HCT116 (cell line): ENCODE measurements around the gene MRGPRX2. TPM values are rescaled to one million over a fixed set of nuclear protein-coding genes. Genes with fewer than 3 reads are reported as not detected.

Source experiments
- ATAC-seq: fragments of 200-7000 bp; cut with Tn5 transposase; 2 replicates; pipeline ENCODE4 v1.9.1; 2020; ENCODE audit warnings: mild to moderate bottlenecking, moderate library complexity
- BruUV-seq: library from RNA; stranded (reverse); fragments of 400-500 nt; replicated peaks from 2 replicates; lab custom pipeline; 2021; lab: Mats Ljungman, UMichigan
- CTCF ChIA-PET: fragments of 300-600 bp; sonication (Branson Sonifier 250); formaldehyde crosslinking; loops from one replicate; lab custom pipeline; 2021; ENCODE audit warnings: antibody characterized with exemption; lab: Charles Lee
- POLR2A ChIA-PET: fragments of 300-600, 350-600 bp; sonication (Branson Sonifier 250); formaldehyde crosslinking; loops from one replicate; lab custom pipeline; 2021; ENCODE audit warnings: antibody characterized with exemption; lab: Charles Lee
- RAD21 ChIA-PET, 2 experiments: fragments of 300-600 bp; sonication (Branson Sonifier 250); formaldehyde crosslinking; loops; one replicate each; lab custom pipeline; 2023; ENCODE audit warnings: low total read pairs in 2 of 2; ENCODE audit not compliant: uncharacterized antibody in 2 of 2, unreplicated experiment in 2 of 2, low non-redundant PET in 1 of 2; lab: Charles Lee
- DNase-seq: peaks from one replicate; pipeline ENCODE4 v3.0.0-alpha.2; 2010; ENCODE audit warnings: low read depth, low spot score
- H2AFZ ChIP-seq: fragments of 200-600 bp; shearing (Covaris generic), sonication (generic); 2 replicates; pipeline ENCODE4 v1.6.1; 2017; ENCODE audit warnings: low read depth, mixed run types, mixed read lengths, antibody characterized with exemption, low read length; ENCODE audit not compliant: poor library complexity, severe bottlenecking
- H3K27ac ChIP-seq: 2 replicates; pipeline ENCODE4 v1.5.1; 2012; ENCODE audit warnings: low read depth, low read length
- H3K27me3 ChIP-seq: fragments of 200-600 bp; sonication (generic); 2 replicates; pipeline ENCODE4 v1.6.1; 2016; ENCODE audit warnings: mixed run types, low read length, mixed read lengths; ENCODE audit not compliant: insufficient read depth
- H3K36me3 ChIP-seq, 2 experiments: fragments of 200-500 bp in 1 of 2; fragments of 200-600 bp in 1 of 2; sonication (Bioruptor generic) in 1 of 2; sonication (generic) in 1 of 2; 2 replicates each; pipeline versions ENCODE4 v1.5.1 to v1.6.1; 2014 to 2016; ENCODE audit warnings: low read length in 2 of 2, inconsistent platforms in 1 of 2, mixed read lengths in 1 of 2, mixed run types in 1 of 2; ENCODE audit not compliant: insufficient read depth in 2 of 2, control insufficient read depth in 1 of 2
- H3K4me1 ChIP-seq, 2 experiments: fragments of 200-600 bp in 1 of 2; sonication (generic) in 1 of 2; 2 replicates each; pipeline versions ENCODE4 v1.5.1 to v1.6.1; 2012 to 2017; ENCODE audit warnings: low read length in 2 of 2, inconsistent platforms in 1 of 2, mild to moderate bottlenecking in 1 of 2, mixed read lengths in 1 of 2, mixed run types in 1 of 2, moderate library complexity in 1 of 2; ENCODE audit not compliant: insufficient read depth in 2 of 2, control insufficient read depth in 1 of 2
- H3K4me2 ChIP-seq: fragments of 200-600 bp; sonication (generic); 2 replicates; pipeline ENCODE4 v1.6.1; 2017; ENCODE audit warnings: mixed run types, low read length, mixed read lengths
- H3K4me3 ChIP-seq, 2 experiments: fragments of 200-600 bp in 1 of 2; sonication (generic) in 1 of 2; replicated peaks in 1 of 2; 2 replicates each; pipeline ENCODE4 v1.5.1; 2011 to 2016; ENCODE audit warnings: low read length in 2 of 2, control low read depth in 1 of 2, low read depth in 1 of 2, mild to moderate bottlenecking in 1 of 2, mixed read lengths in 1 of 2, mixed run types in 1 of 2
- H3K79me2 ChIP-seq: fragments of 200-600 bp; sonication (generic); 2 replicates; pipeline ENCODE4 v1.6.1; 2017; ENCODE audit warnings: mild to moderate bottlenecking, mixed run types, low read length, moderate library complexity, mixed read lengths; ENCODE audit not compliant: insufficient read depth
- H3K9ac ChIP-seq: fragments of 200-600 bp; sonication (generic); 2 replicates; pipeline ENCODE4 v1.6.1; 2016; ENCODE audit warnings: low read length, mixed read lengths
- H3K9me2 ChIP-seq: fragments of 200-600 bp; sonication (generic), shearing (Covaris generic); 2 replicates; pipeline ENCODE4 v1.6.1; 2017; ENCODE audit warnings: mixed run types, mild to moderate bottlenecking, moderate library complexity; ENCODE audit not compliant: insufficient read depth
- H3K9me3 ChIP-seq, 2 experiments: fragments of 200-500 bp in 1 of 2; fragments of 200-600 bp in 1 of 2; sonication (Bioruptor generic) in 1 of 2; sonication (generic) in 1 of 2; 2 replicates each; pipeline ENCODE4 v1.6.1; 2014 to 2017; ENCODE audit warnings: low read length in 2 of 2, mixed read lengths in 2 of 2, inconsistent platforms in 1 of 2, low read depth in 1 of 2, mild to moderate bottlenecking in 1 of 2, mixed run types in 1 of 2, moderate library complexity in 1 of 2; ENCODE audit not compliant: control insufficient read depth in 1 of 2, insufficient read depth in 1 of 2
- H4K20me1 ChIP-seq: fragments of 200-600 bp; sonication (generic), shearing (Covaris generic); 2 replicates; pipeline ENCODE4 v1.6.1; 2017; ENCODE audit warnings: mixed run types, mild to moderate bottlenecking, moderate library complexity; ENCODE audit not compliant: insufficient read depth
- CBX3 ChIP-seq: IDR thresholded peaks from 2 replicates; pipeline ENCODE4 v1.6.1; 2012; ENCODE audit warnings: low read depth
- CEBPB ChIP-seq: IDR thresholded peaks from 2 replicates; pipeline ENCODE4 v1.6.1; 2012; ENCODE audit warnings: low read depth
- CTCF ChIP-seq, 3 experiments: fragments of 200-600 bp in 1 of 3; sonication (generic) in 1 of 3; IDR thresholded peaks in 2 of 3; conservative IDR thresholded peaks in 1 of 3; 2 replicates each; pipeline ENCODE4 v1.5.1; 2012 to 2017; ENCODE audit warnings: low read depth in 2 of 3, low read length in 2 of 3, antibody characterized with exemption in 1 of 3, borderline replicate concordance in 1 of 3, control low read depth in 1 of 3, mild to moderate bottlenecking in 1 of 3, mixed read lengths in 1 of 3, mixed run types in 1 of 3, moderate library complexity in 1 of 3; ENCODE audit not compliant: insufficient read depth in 1 of 3
- EGR1 ChIP-seq: IDR thresholded peaks from 2 replicates; pipeline ENCODE4 v1.6.1; 2012; ENCODE audit warnings: low read depth
- ELF1 ChIP-seq: IDR thresholded peaks from 2 replicates; pipeline ENCODE4 v1.6.1; 2012; ENCODE audit warnings: low read depth, borderline replicate concordance
- EZH2phosphoT487 ChIP-seq: fragments of 200-600 bp; IDR thresholded peaks from 2 replicates; pipeline ENCODE4 v1.6.1; 2018; ENCODE audit warnings: antibody characterized with exemption, borderline replicate concordance
- FOSL1 ChIP-seq: IDR thresholded peaks from 2 replicates; pipeline ENCODE4 v1.6.1; 2012; ENCODE audit warnings: low read depth
- POLR2A ChIP-seq: IDR thresholded peaks from 2 replicates; pipeline ENCODE4 v1.7.0; 2011; ENCODE audit warnings: borderline replicate concordance; ENCODE audit not compliant: insufficient read depth, insufficient read length; ENCODE audit errors: extremely low read depth
- POLR2AphosphoS5 ChIP-seq: IDR thresholded peaks from 2 replicates; pipeline ENCODE4 v1.6.1; 2011; ENCODE audit warnings: mild to moderate bottlenecking, low read depth, low read length, moderate library complexity
- SIN3A ChIP-seq: IDR thresholded peaks from 2 replicates; pipeline ENCODE4 v1.6.1; 2012; ENCODE audit warnings: low read depth
- SP1 ChIP-seq: IDR thresholded peaks from 2 replicates; pipeline ENCODE4 v1.6.1; 2012; ENCODE audit warnings: low read depth
- YY1 ChIP-seq: IDR thresholded peaks from 2 replicates; pipeline ENCODE4 v1.6.1; 2011; ENCODE audit warnings: low read length, low read depth, moderate library complexity, mild to moderate bottlenecking; ENCODE audit not compliant: insufficient replicate concordance; ENCODE audit errors: extremely low read depth
- ZBTB33 ChIP-seq: IDR thresholded peaks from 2 replicates; pipeline ENCODE4 v1.6.1; 2011; ENCODE audit warnings: mild to moderate bottlenecking, low read length, moderate library complexity; ENCODE audit not compliant: insufficient replicate concordance; ENCODE audit errors: extremely low read depth
- ZNF274 ChIP-seq: fragments of 200-500 bp; sonication (Bioruptor generic); IDR thresholded peaks from 2 replicates; pipeline ENCODE4 v1.6.1; 2014; ENCODE audit warnings: mild to moderate bottlenecking, low read depth, low read length, inconsistent platforms
- intact Hi-C: fragments of 100-400 bp; cut with micrococcal nuclease; formaldehyde crosslinking; loops from 2 replicates; pipeline ENCODE4 v1.10.0; 2022
- total RNA-seq: library from RNA; stranded (reverse); gene quantifications from one replicate; pipeline ENCODE4 v1.2.1, GENCODE V29; 2021; ENCODE audit not compliant: unreplicated experiment

The MRGPRX2 gene
- total RNA-seq, 1 experiment from 2014 or later = not detected

GRCh38 chr11:19100885-19101284 lies 40.4 kb upstream of the MRGPRX2 start:
- Histone ChIP-seq H3K27me3 (no peaks in the 10 kb centered on the region), H3K9me3 (peaks cover 0 to 4% of the 10 kb centered on the region in 2 experiments; a peak in 1 of 4 replicates), H3K27ac (no peak overlapping the region), H3K79me2 (no peaks in the 10 kb centered on the region), H4K20me1 (no peaks in the 10 kb centered on the region), H3K4me1 (no peaks in the 10 kb centered on the region), H3K36me3 (no peaks in the 10 kb centered on the region), H3K9ac (no peak overlapping the region), H3K9me2 (no peaks in the 10 kb centered on the region), H2AFZ (no peak overlapping the region), H3K4me3 (no peak overlapping the region), H3K4me2 (no peak overlapping the region)
- RAD21 ChIA-PET = no interaction called here
- POLR2A ChIA-PET = no interaction called here
- intact Hi-C loops = no loop called here
- BruUV-seq = no TSS peak
- CTCF ChIA-PET = no interaction called here
- DNase-seq = no peak
- no peak for ATAC-seq
- TF ChIP-seq YY1 = no peak
- no peak for TF ChIP-seq POLR2A
- no peak for TF ChIP-seq SIN3A
- no peak for TF ChIP-seq CTCF (IDR thresholded peaks at IDR 0.05 in 2 of 3, conservative IDR thresholded peaks at IDR 0.05 in 1 of 3; ENCODE audit: borderline replicate concordance in 1 of 3, insufficient read depth in 1 of 3, low read depth in 2 of 3, low read length in 2 of 3)
- TF ChIP-seq SP1 = no peak
- TF ChIP-seq EGR1 = no peak
- no peak for TF ChIP-seq CBX3

GRCh38 chr11:19099093-19099492 lies 38.6 kb upstream of the MRGPRX2 start:
- no peaks in the 10 kb centered on the region for H3K9me2 ChIP-seq
- H3K4me2 ChIP-seq = no peak overlapping the region
- H3K79me2 ChIP-seq = no peaks in the 10 kb centered on the region
- RAD21 ChIA-PET = no interaction called here
- H3K4me1 ChIP-seq = no peaks in the 10 kb centered on the region
- no peaks in the 10 kb centered on the region for H4K20me1 ChIP-seq
- H3K4me3 ChIP-seq = no peak overlapping the region
- no peaks in the 10 kb centered on the region for H3K36me3 ChIP-seq
- H3K27ac ChIP-seq = no peak overlapping the region
- no peak overlapping the region for H3K9ac ChIP-seq
- DNase-seq = no peak
- POLR2A ChIA-PET = no interaction called here
- peaks cover 0 to 4% of the 10 kb centered on the region in 2 experiments; a peak in 1 of 4 replicates for H3K9me3 ChIP-seq
- CTCF ChIA-PET = no interaction called here
- no peaks in the 10 kb centered on the region for H3K27me3 ChIP-seq
- no peak overlapping the region for H2AFZ ChIP-seq
- BruUV-seq = no TSS peak
- ATAC-seq = no peak
- intact Hi-C loops = no loop called here
- TF ChIP-seq CTCF (IDR thresholded peaks at IDR 0.05 in 2 of 3, conservative IDR thresholded peaks at IDR 0.05 in 1 of 3; ENCODE audit: borderline replicate concordance in 1 of 3, insufficient read depth in 1 of 3, low read depth in 2 of 3, low read length in 2 of 3) (no peak), ELF1 (no peak), EGR1 (no peak), POLR2AphosphoS5 (no peak), EZH2phosphoT487 (no peak), POLR2A (no peak), ZNF274 (no peak), ZBTB33 (no peak), CEBPB (no peak), FOSL1 (no peak), SIN3A (no peak)
